Activated T-cell treated with anti-CD3 and anti-CD28 coated beads for 24 hours (primary cell): ENCODE data around the gene LIG4.
"Not testable (repeated sequence)": the region's sequence is repeated elsewhere in the genome, so short reads cannot be mapped to it uniquely, and the experiment has no call there.

Experiments used
- DNase-seq: peaks from one replicate; pipeline ENCODE4 v3.0.0-alpha.2; 2020; ENCODE audit warnings: low read depth

LIG4 gene

GRCh38 chr13:108215436-108215835, at the start of gene LIG4:
LIG4 (minus strand) TSS chr13:108215536; CDS start chr13:108211268, 4,268 bp downstream.
- peak; percentile 88 for DNase-seq

GRCh38 chr13:108263621-108264355, 48.5 kb upstream of the LIG4 start:
- DNase-seq, result no peak

GRCh38 chr13:108257248-108257647, 41.9 kb upstream of the LIG4 start:
- DNase-seq, result no peak

- no peak for DNase-seq
These were observed 33.8 kb upstream of the LIG4 start for GRCh38 chr13:108249150-108249549.

- no peak for DNase-seq
These were observed 15.0 kb upstream of the LIG4 start for GRCh38 chr13:108230377-108230776.

GRCh38 chr13:108227651-108228272, 12.4 kb upstream of the LIG4 start:
- DNase-seq, result no peak

- DNase-seq, result no peak
These were observed 10.8 kb upstream of the LIG4 start for GRCh38 chr13:108226184-108226583.

- DNase-seq, result no peak
These were observed 10.1 kb upstream of the LIG4 start for GRCh38 chr13:108225440-108225839.

GRCh38 chr13:108223687-108224503, 8.6 kb upstream of the LIG4 start:
- no peak for DNase-seq

GRCh38 chr13:108220041-108220440, 4.7 kb upstream of the LIG4 start:
- DNase-seq, result no peak

- DNase-seq, result peak; percentile 89
These were observed 3.0 kb upstream of the LIG4 start, which contains the start of gene ABHD13 for GRCh38 chr13:108218044-108218974. ABHD13 (plus strand) TSS chr13:108218392; CDS start chr13:108229219, 10,827 bp downstream.

- not testable (repeated sequence) for DNase-seq
These were observed 2.1 kb upstream of the LIG4 start for GRCh38 chr13:108217307-108218043.

- no peak for DNase-seq
These were observed 680 bp downstream of the LIG4 start for GRCh38 chr13:108214441-108215271.

- DNase-seq, result no peak
These were observed 1.4 kb downstream of the LIG4 start for GRCh38 chr13:108213946-108214345.

- no peak for DNase-seq
These were observed 2.5 kb downstream of the LIG4 start for GRCh38 chr13:108212886-108213285.

GRCh38 chr13:108210551-108210950, 4.8 kb downstream of the LIG4 start:
- DNase-seq, result no peak

GRCh38 chr13:108200781-108201398, 14.4 kb downstream of the LIG4 start:
- no peak for DNase-seq

- DNase-seq, result no peak
These were observed 19.5 kb downstream of the LIG4 start for GRCh38 chr13:108195861-108196260.

- no peak for DNase-seq
These were observed 20.2 kb downstream of the LIG4 start for GRCh38 chr13:108195146-108195545.
